ENCODE data around the gene PLPP3. TPM values are rescaled to one million over a fixed set of nuclear protein-coding genes. Genes with fewer than 3 reads are reported as not detected.

PLPP3 gene
- total and polyA plus RNA-seq, 9 of the 15 experiments (the other 6 are each of a cell fraction or from before 2014, with no cell fraction given): 0.07 to 0.54 (median 0.20) TPM

- TF ChIP-seq, protein P1, sequence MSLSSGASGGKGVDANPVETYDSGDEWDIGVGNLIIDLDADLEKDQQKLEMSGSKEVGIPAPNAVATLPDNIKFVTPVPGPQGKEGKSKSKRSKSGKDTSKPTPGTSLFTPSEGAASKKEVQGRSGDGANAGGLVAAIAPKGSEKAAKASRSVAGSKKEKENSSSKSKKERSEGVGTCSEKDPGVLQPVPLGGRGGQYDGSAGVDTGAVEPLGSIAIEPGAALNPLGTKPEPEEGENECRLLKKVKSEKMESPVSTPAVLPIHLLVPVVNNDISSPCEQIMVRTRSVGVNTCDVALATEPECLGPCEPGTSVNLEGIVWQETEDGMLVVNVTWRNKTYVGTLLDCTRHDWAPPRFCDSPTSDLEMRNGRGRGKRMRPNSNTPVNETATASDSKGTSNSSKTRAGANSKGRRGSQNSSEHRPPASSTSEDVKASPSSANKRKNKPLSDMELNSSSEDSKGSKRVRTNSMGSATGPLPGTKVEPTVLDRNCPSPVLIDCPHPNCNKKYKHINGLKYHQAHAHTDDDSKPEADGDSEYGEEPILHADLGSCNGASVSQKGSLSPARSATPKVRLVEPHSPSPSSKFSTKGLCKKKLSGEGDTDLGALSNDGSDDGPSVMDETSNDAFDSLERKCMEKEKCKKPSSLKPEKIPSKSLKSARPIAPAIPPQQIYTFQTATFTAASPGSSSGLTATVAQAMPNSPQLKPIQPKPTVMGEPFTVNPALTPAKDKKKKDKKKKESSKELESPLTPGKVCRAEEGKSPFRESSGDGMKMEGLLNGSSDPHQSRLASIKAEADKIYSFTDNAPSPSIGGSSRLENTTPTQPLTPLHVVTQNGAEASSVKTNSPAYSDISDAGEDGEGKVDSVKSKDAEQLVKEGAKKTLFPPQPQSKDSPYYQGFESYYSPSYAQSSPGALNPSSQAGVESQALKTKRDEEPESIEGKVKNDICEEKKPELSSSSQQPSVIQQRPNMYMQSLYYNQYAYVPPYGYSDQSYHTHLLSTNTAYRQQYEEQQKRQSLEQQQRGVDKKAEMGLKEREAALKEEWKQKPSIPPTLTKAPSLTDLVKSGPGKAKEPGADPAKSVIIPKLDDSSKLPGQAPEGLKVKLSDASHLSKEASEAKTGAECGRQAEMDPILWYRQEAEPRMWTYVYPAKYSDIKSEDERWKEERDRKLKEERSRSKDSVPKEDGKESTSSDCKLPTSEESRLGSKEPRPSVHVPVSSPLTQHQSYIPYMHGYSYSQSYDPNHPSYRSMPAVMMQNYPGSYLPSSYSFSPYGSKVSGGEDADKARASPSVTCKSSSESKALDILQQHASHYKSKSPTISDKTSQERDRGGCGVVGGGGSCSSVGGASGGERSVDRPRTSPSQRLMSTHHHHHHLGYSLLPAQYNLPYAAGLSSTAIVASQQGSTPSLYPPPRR (CRISPR knock-in tag; IDR thresholded peaks at IDR 0.05; ENCODE audit: borderline replicate concordance): no peak
- no peak for TF ChIP-seq HINFP (tag; conservative IDR thresholded peaks at IDR 0.05; ENCODE audit: low read depth)
- no peak for TF ChIP-seq ZNF354B (CRISPR knock-in tag; IDR thresholded peaks at IDR 0.05)
- TF ChIP-seq SNAPC5 (CRISPR knock-in tag; IDR thresholded peaks at IDR 0.05): no peak
- no peak for TF ChIP-seq ZBTB26 (CRISPR knock-in tag; IDR thresholded peaks at IDR 0.05)
- TF ChIP-seq KAT8 (IDR thresholded peaks at IDR 0.05; ENCODE audit: low read depth): no peak
- no peak for TF ChIP-seq NFE2 (IDR thresholded peaks at IDR 0.05; ENCODE audit: low read depth)
- TF ChIP-seq BACH1 (tag; IDR thresholded peaks at IDR 0.05): no peak
- no peak for TF ChIP-seq ZNF778 (CRISPR knock-in tag; IDR thresholded peaks at IDR 0.05)
Measured at GRCh38 chr1:56591909-56592308, 12.5 kb upstream of the PLPP3 start (continued).
